Umbilical cord (tissue), 2 donors: ENCODE results near the gene PSPN. TPM values are rescaled to one million over a fixed set of nuclear protein-coding genes. Genes with fewer than 3 reads are reported as not detected.
"Not testable (repeated sequence)": the region's sequence is repeated elsewhere in the genome, so short reads cannot be mapped to it uniquely, and the experiment has no call there.

Source experiments
- DNase-seq: peaks from one replicate; pipeline ENCODE4 v3.0.0-alpha.2; 2015; ENCODE audit warnings: low spot score
- total RNA-seq: library from RNA; depleted of rRNA; stranded (reverse); fragments of >200 nt; gene quantifications from one replicate; pipeline ENCODE4 v1.2.3, GENCODE V29; 2014; ENCODE audit warnings: low replicate concordance; ENCODE audit not compliant: insufficient read depth

PSPN gene
- total RNA-seq, 1 donor from 2014 or later: 3.1 TPM

GRCh38 chr19:6402837-6403608 is 27.3 kb upstream of the PSPN start:
- DNase-seq: peak; percentile 91

GRCh38 chr19:6402058-6402457 is 26.3 kb upstream of the PSPN start:
- no peak for DNase-seq

- DNase-seq: not testable (repeated sequence)
Observed at GRCh38 chr19:6400062-6400944, 24.6 kb upstream of the PSPN start.

- no peak for DNase-seq
Observed at GRCh38 chr19:6396305-6396704, 20.6 kb upstream of the PSPN start.

GRCh38 chr19:6394831-6395230 is 19.1 kb upstream of the PSPN start:
- DNase-seq: no peak

- no peak for DNase-seq
Observed at GRCh38 chr19:6393983-6394412, 18.3 kb upstream of the PSPN start.

- peak; percentile 99 for DNase-seq
Observed at GRCh38 chr19:6393074-6393982, 17.6 kb upstream of the PSPN start, which contains the start of gene GTF2F1. TSS of gene GTF2F1 (minus strand) at chr19:6393164. CDS start at chr19:6392995, 169 bp downstream.

- no peak for DNase-seq
Observed at GRCh38 chr19:6392221-6393073, 16.7 kb upstream of the PSPN start.

- no peak for DNase-seq
Observed at GRCh38 chr19:6387372-6387771, 11.6 kb upstream of the PSPN start.

GRCh38 chr19:6384381-6384780 is 8.6 kb upstream of the PSPN start:
- DNase-seq: no peak

- no peak for DNase-seq
Observed at GRCh38 chr19:6383188-6383587, 7.5 kb upstream of the PSPN start.

GRCh38 chr19:6381030-6381750 is 5.5 kb upstream of the PSPN start:
- no peak for DNase-seq

GRCh38 chr19:6379744-6380143 is 4.0 kb upstream of the PSPN start:
- DNase-seq: no peak

- no peak for DNase-seq
Observed at GRCh38 chr19:6378486-6378885, 2.8 kb upstream of the PSPN start.

- DNase-seq: peak; percentile 91
Observed at GRCh38 chr19:6378041-6378440, 2.3 kb upstream of the PSPN start.

- DNase-seq: no peak
Observed at GRCh38 chr19:6376512-6377190, 918 bp upstream of the PSPN start.

- DNase-seq: no peak
Observed at GRCh38 chr19:6374711-6375410, 872 bp downstream of the PSPN start.

GRCh38 chr19:6374161-6374709 is 1.5 kb downstream of the PSPN start:
- no peak for DNase-seq

- DNase-seq: no peak
Observed at GRCh38 chr19:6373813-6374108, 2.0 kb downstream of the PSPN start.
